ENCODE results near the gene SDK2. TPM values are rescaled to one million over a fixed set of nuclear protein-coding genes. Genes with fewer than 3 reads are reported as not detected.

Gene SDK2
- total and polyA plus RNA-seq, 2 of the 8 experiments (the other 6 are each of a cell fraction or from before 2014, with no cell fraction given) = 3.9 to 4.1 TPM

DNA sequence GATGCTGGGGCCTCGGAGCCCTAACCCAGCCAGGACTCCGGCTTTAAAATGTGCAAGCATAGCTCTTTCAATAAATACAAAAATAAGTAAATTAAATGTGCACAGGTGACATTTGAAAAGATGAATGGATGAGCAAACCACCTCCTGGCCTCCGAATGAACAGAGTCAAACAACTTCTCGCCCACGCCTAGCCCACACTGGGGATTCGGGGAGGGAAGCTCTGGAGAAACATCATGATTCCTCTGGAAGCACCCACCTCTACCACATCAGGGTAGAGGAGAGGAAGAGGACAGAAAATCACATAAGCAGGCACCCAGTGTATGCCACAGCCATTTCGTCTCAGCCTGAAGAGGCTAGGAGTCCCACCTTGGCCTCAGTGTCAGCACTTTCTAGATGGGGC lies 105.8 kb downstream of the SDK2 start:
- 0 out of 2 replicates have a peak overlapping the region, but pooled peaks have one; percentile 86 for H2AK5ac ChIP-seq (ENCODE audit: low read depth, low read length)
- no peak overlapping the region for H2BK120ac ChIP-seq (replicated peaks; ENCODE audit: low read depth, low read length)
- no peaks in the 10 kb centered on the region for H3K79me1 ChIP-seq (ENCODE audit: low read depth, low read length)
- H3K27ac ChIP-seq (ENCODE audit: low read depth, low read length) = no peak overlapping the region
- no peak overlapping the region for H4K8ac ChIP-seq (ENCODE audit: extremely low read depth, insufficient read depth, low read length)
- H3K23me2 ChIP-seq (ENCODE audit: low read depth, low read length) = no peaks in the 10 kb centered on the region
- no peaks in the 10 kb centered on the region for H3K36me3 ChIP-seq (ENCODE audit: control insufficient read depth in 2 of 4, insufficient read depth in 4 of 4, low read length in 3 of 4)
- H2AFZ ChIP-seq (ENCODE audit: low read length) = no peak overlapping the region
- H2BK20ac ChIP-seq (ENCODE audit: low read length) = no peak overlapping the region
- no peak overlapping the region for H2BK5ac ChIP-seq (ENCODE audit: low read depth, low read length)
- H4K91ac ChIP-seq (replicated peaks; ENCODE audit: insufficient read length, low read length) = no peak overlapping the region
- no peak overlapping the region for H3K9ac ChIP-seq (replicated peaks in 1 of 4; ENCODE audit: extremely low read depth in 1 of 4, low read depth in 3 of 4, low read length in 3 of 4)
- ChIA-PET CTCF (ENCODE audit: partially characterized antibody) (interaction anchor here (0.9 to 3.4 kb wide), 4 partner anchors 12 to 108 kb away, joined by 3 to 11 read pairs (median 4); no protein-coding TSS in a partner anchor), POLR2A (ENCODE audit: partially characterized antibody) (no interaction called here)
- no peaks in the 10 kb centered on the region for H3K27me3 ChIP-seq (replicated peaks in 1 of 4; ENCODE audit: control insufficient read depth in 3 of 4, extremely low read depth in 1 of 4, insufficient read depth in 3 of 4, low read length in 3 of 4)
- H3K23ac ChIP-seq (ENCODE audit: insufficient read length) = no peak overlapping the region
- H4K5ac ChIP-seq (ENCODE audit: insufficient read length, low read depth, low read length) = no peak overlapping the region
- FAIRE-seq = no peak
- DNase-seq (ENCODE audit: low read depth in 1 of 2, low spot score in 2 of 2) = no peak
- peaks cover 0 to 33% (median 16%) of the 10 kb centered on the region in 4 experiments; a peak in 6 of 7 replicates for H3K4me1 ChIP-seq (replicated peaks in 1 of 4; ENCODE audit: control insufficient read depth in 3 of 4, insufficient read depth in 4 of 4, low read length in 3 of 4)
- no peak overlapping the region for H3K14ac ChIP-seq (ENCODE audit: insufficient read length)
- no peak for TF ChIP-seq TEAD4 (IDR thresholded peaks at IDR 0.05; ENCODE audit: low read depth, low read length)
- TF ChIP-seq, protein P1, sequence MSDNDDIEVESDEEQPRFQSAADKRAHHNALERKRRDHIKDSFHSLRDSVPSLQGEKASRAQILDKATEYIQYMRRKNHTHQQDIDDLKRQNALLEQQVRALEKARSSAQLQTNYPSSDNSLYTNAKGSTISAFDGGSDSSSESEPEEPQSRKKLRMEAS (IDR thresholded peaks at IDR 0.05) = no peak
- peaks cover 0 to 3% of the 10 kb centered on the region in 2 experiments for H4K20me1 ChIP-seq (replicated peaks in 1 of 2; ENCODE audit: control insufficient read depth in 1 of 2, insufficient read depth in 2 of 2, low read length in 2 of 2)
- no peak overlapping the region for H2BK12ac ChIP-seq (ENCODE audit: low read depth, low read length)
- H3K18ac ChIP-seq (ENCODE audit: extremely low read depth, low read length) = no peak overlapping the region
- H2BK15ac ChIP-seq (ENCODE audit: low read length) = no peak overlapping the region
- H3K4me3 ChIP-seq (ENCODE audit: extremely low read depth in 1 of 4, insufficient read depth in 2 of 4, low read depth in 3 of 4, low read length in 4 of 4) = no peak overlapping the region
- no peak overlapping the region for H3K56ac ChIP-seq (replicated peaks; ENCODE audit: insufficient read length, low read depth, low read length)
- H3K9me3 ChIP-seq (ENCODE audit: insufficient read depth in 2 of 2, low read depth in 1 of 2, low read length in 1 of 2) = no peaks in the 10 kb centered on the region
- H3K79me2 ChIP-seq (ENCODE audit: control insufficient read depth in 1 of 2, insufficient read depth in 2 of 2, low read length in 2 of 2) = no peaks in the 10 kb centered on the region
- no peak overlapping the region for H3K4me2 ChIP-seq (ENCODE audit: insufficient read depth in 1 of 2, low read depth in 2 of 2, low read length in 2 of 2)
- WGBS, 2 experiments (ENCODE audit: extremely low coverage in 1 of 2, insufficient coverage in 1 of 2, insufficient read length in 1 of 2, insufficient replicate concordance in 2 of 2, low coverage in 1 of 2, low lambda C conversion rate in 2 of 2, missing lambda C conversion rate in 1 of 2) = 92% methylated on average over 7 of the region's 7 CpGs; no CpG with 5 or more reads in 1 of the 2 experiments
- no peak overlapping the region for H3K4ac ChIP-seq (replicated peaks; ENCODE audit: insufficient read length, low read depth, low read length)
